ENCODE results near the gene MCF2L. TPM values are rescaled to one million over a fixed set of nuclear protein-coding genes. Genes with fewer than 3 reads are reported as not detected.

MCF2L gene
- total RNA-seq, 1 experiment from 2014 or later, result 5.9 TPM

GRCh38 chr13:112997188-112998130 lies 28.4 kb downstream of the MCF2L start:
- DNase-seq (no peak), ATAC-seq (peak; percentile 58; the same call in 1 of the 2 replicates)
- no peak overlapping the region for H3K9ac ChIP-seq (ENCODE audit: low read length)
- H3K79me2 ChIP-seq (ENCODE audit: low read length), result no peaks in the 10 kb centered on the region
- H4K20me1 ChIP-seq (ENCODE audit: low read length), result no peaks in the 10 kb centered on the region
- no peaks in the 10 kb centered on the region for H3K9me2 ChIP-seq (replicated peaks; ENCODE audit: low read length)
- H3K9me3 ChIP-seq (ENCODE audit: low read length), result no peaks in the 10 kb centered on the region
- TF ChIP-seq EZH2phosphoT487 (IDR thresholded peaks at IDR 0.05; ENCODE audit: borderline replicate concordance, low read length) (no peak), EZH2 (IDR thresholded peaks at IDR 0.05; ENCODE audit: low read length, unreplicated experiment) (no peak)
- TF ChIP-seq, protein P1, sequence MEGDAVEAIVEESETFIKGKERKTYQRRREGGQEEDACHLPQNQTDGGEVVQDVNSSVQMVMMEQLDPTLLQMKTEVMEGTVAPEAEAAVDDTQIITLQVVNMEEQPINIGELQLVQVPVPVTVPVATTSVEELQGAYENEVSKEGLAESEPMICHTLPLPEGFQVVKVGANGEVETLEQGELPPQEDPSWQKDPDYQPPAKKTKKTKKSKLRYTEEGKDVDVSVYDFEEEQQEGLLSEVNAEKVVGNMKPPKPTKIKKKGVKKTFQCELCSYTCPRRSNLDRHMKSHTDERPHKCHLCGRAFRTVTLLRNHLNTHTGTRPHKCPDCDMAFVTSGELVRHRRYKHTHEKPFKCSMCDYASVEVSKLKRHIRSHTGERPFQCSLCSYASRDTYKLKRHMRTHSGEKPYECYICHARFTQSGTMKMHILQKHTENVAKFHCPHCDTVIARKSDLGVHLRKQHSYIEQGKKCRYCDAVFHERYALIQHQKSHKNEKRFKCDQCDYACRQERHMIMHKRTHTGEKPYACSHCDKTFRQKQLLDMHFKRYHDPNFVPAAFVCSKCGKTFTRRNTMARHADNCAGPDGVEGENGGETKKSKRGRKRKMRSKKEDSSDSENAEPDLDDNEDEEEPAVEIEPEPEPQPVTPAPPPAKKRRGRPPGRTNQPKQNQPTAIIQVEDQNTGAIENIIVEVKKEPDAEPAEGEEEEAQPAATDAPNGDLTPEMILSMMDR (conservative IDR thresholded peaks at IDR 0.05; ENCODE audit: low read depth, low read length), result no peak
- CTCF ChIA-PET, result no interaction called here
- H3K4me3 ChIP-seq (ENCODE audit: low read length), result no peak overlapping the region
- H3K4me1 ChIP-seq (ENCODE audit: insufficient read depth, low read length), result no peaks in the 10 kb centered on the region; the same call in 1 of the 2 replicates
- H3F3A ChIP-seq (ENCODE audit: low read length, unreplicated experiment), result no peaks in the 10 kb centered on the region
- intact Hi-C loops (cut with micrococcal nuclease), result no loop called here
- no peaks in the 10 kb centered on the region for H3K27me3 ChIP-seq (ENCODE audit: low read length)
- POLR2A ChIA-PET (ENCODE audit: unreplicated experiment), result no interaction called here
- H3K4me2 ChIP-seq (ENCODE audit: low read length), result no peak overlapping the region
- H2AFZ ChIP-seq (ENCODE audit: low read length), result no peak overlapping the region
- H3K36me3 ChIP-seq (ENCODE audit: low read depth, low read length), result no peaks in the 10 kb centered on the region
- no peak overlapping the region for H3K27ac ChIP-seq (ENCODE audit: low read length)
- no TSS peak for BruUV-seq (replicated peaks)

- Histone ChIP-seq H2AFZ (ENCODE audit: low read length) (no peak overlapping the region), H4K20me1 (ENCODE audit: low read length) (no peaks in the 10 kb centered on the region), H3K36me3 (ENCODE audit: low read depth, low read length) (no peaks in the 10 kb centered on the region), H3K9me2 (replicated peaks; ENCODE audit: low read length) (no peaks in the 10 kb centered on the region), H3F3A (ENCODE audit: low read length, unreplicated experiment) (no peaks in the 10 kb centered on the region), H3K27me3 (ENCODE audit: low read length) (no peaks in the 10 kb centered on the region), H3K4me1 (ENCODE audit: insufficient read depth, low read length) (no peaks in the 10 kb centered on the region; the same call in 1 of the 2 replicates), H3K9ac (ENCODE audit: low read length) (no peak overlapping the region), H3K9me3 (ENCODE audit: low read length) (no peaks in the 10 kb centered on the region), H3K4me3 (ENCODE audit: low read length) (no peak overlapping the region), H3K4me2 (ENCODE audit: low read length) (no peak overlapping the region), H3K27ac (ENCODE audit: low read length) (no peak overlapping the region), H3K79me2 (ENCODE audit: low read length) (no peaks in the 10 kb centered on the region)
- intact Hi-C loops (cut with micrococcal nuclease), result no loop called here
- ChIA-PET POLR2A (ENCODE audit: unreplicated experiment) (no interaction called here), CTCF (no interaction called here)
- DNase-seq (no peak), ATAC-seq (no peak)
- BruUV-seq (replicated peaks), result no TSS peak
- TF ChIP-seq, protein P1 (conservative IDR thresholded peaks at IDR 0.05; ENCODE audit: low read depth, low read length), result no peak
- TF ChIP-seq EZH2 (IDR thresholded peaks at IDR 0.05; ENCODE audit: low read length, unreplicated experiment) (no peak), EZH2phosphoT487 (IDR thresholded peaks at IDR 0.05; ENCODE audit: borderline replicate concordance, low read length) (no peak)
Measured at GRCh38 chr13:112998521-112999280, 29.7 kb downstream of the MCF2L start.
